Liver (tissue), 9 donors: ENCODE results near the gene OSBPL5. TPM values are rescaled to one million over a fixed set of nuclear protein-coding genes. Genes with fewer than 3 reads are reported as not detected.

Experiments used
- DNase-seq: peaks from one replicate; pipeline ENCODE4 v3.0.0-alpha.2; 2017; ENCODE audit warnings: low spot score
- H3K27ac ChIP-seq, 2 donors: one replicate each; pipeline ENCODE4 v1.7.0; 2013; ENCODE audit warnings: inconsistent platforms in 2 of 2, low read length in 2 of 2, control low read depth in 1 of 2, low read depth in 1 of 2, mild to moderate bottlenecking in 1 of 2
- H3K27me3 ChIP-seq, 4 donors: one replicate each; pipeline versions ENCODE4 v1.6.1 to v1.7.0; 2013; ENCODE audit warnings: low read length in 3 of 4, inconsistent platforms in 1 of 4, mild to moderate bottlenecking in 1 of 4, moderate library complexity in 1 of 4; ENCODE audit not compliant: control insufficient read depth in 4 of 4, insufficient read depth in 4 of 4
- H3K36me3 ChIP-seq, 4 donors: one replicate each; pipeline versions ENCODE4 v1.6.1 to v1.7.0; 2013; ENCODE audit warnings: low read length in 3 of 4, mild to moderate bottlenecking in 3 of 4, low read depth in 1 of 4, moderate library complexity in 1 of 4; ENCODE audit not compliant: control insufficient read depth in 4 of 4, insufficient read depth in 3 of 4
- H3K4me1 ChIP-seq, 4 donors: one replicate each; pipeline versions ENCODE4 v1.6.1 to v1.7.0; 2013; ENCODE audit warnings: low read length in 3 of 4, mild to moderate bottlenecking in 3 of 4, moderate library complexity in 1 of 4; ENCODE audit not compliant: control insufficient read depth in 4 of 4, insufficient read depth in 4 of 4
- H3K4me3 ChIP-seq, 3 donors: one replicate each; pipeline versions ENCODE4 v1.6.1 to v1.7.0; 2013; ENCODE audit warnings: low read length in 3 of 3, control low read depth in 1 of 3, low read depth in 1 of 3, mild to moderate bottlenecking in 1 of 3
- H3K9ac ChIP-seq, 2 donors: one replicate each; pipeline ENCODE4 v1.7.0; 2013; ENCODE audit warnings: low read length in 2 of 2, mild to moderate bottlenecking in 2 of 2, moderate library complexity in 2 of 2, control low read depth in 1 of 2, low read depth in 1 of 2
- H3K9me3 ChIP-seq, 4 donors: one replicate each; pipeline versions ENCODE4 v1.6.1 to v1.7.0; 2013; ENCODE audit warnings: low read length in 3 of 4; ENCODE audit not compliant: control insufficient read depth in 4 of 4
- EGR1 ChIP-seq, 2 donors: IDR thresholded peaks; 2 replicates each; pipeline ENCODE4 v1.6.1; 2016 to 2018; ENCODE audit warnings: antibody characterized with exemption in 2 of 2, low read depth in 2 of 2
- FOXA1 ChIP-seq: IDR thresholded peaks from 2 replicates; pipeline ENCODE4 v1.6.1; 2016; ENCODE audit warnings: antibody characterized with exemption
- FOXA2 ChIP-seq: IDR thresholded peaks from 2 replicates; pipeline ENCODE4 v1.6.1; 2016; ENCODE audit warnings: antibody characterized with exemption
- GABPA ChIP-seq, 2 donors: IDR thresholded peaks in 1 of 2; conservative IDR thresholded peaks in 1 of 2; 2 replicates each; pipeline ENCODE4 v1.6.1; 2016; ENCODE audit warnings: antibody characterized with exemption in 2 of 2, mild to moderate bottlenecking in 1 of 2, moderate library complexity in 1 of 2
- HNF4A ChIP-seq, 2 donors: conservative IDR thresholded peaks; 2 replicates each; pipeline ENCODE4 v1.6.1; 2016; ENCODE audit warnings: antibody characterized with exemption in 2 of 2, mild to moderate bottlenecking in 2 of 2
- HNF4G ChIP-seq: IDR thresholded peaks from 2 replicates; pipeline ENCODE4 v1.6.1; 2016; ENCODE audit warnings: antibody characterized with exemption
- JUND ChIP-seq, 2 donors: IDR thresholded peaks; 2 replicates each; pipeline ENCODE4 v1.6.1; 2016; ENCODE audit warnings: antibody characterized with exemption in 2 of 2
- NR2F2 ChIP-seq: IDR thresholded peaks from 2 replicates; pipeline ENCODE4 v1.6.1; 2016; ENCODE audit warnings: antibody characterized with exemption
- RAD21 ChIP-seq, 2 donors: IDR thresholded peaks; 2 replicates each; pipeline ENCODE4 v1.6.1; 2016; ENCODE audit warnings: antibody characterized with exemption in 2 of 2, mild to moderate bottlenecking in 2 of 2
- RXRA ChIP-seq, 2 donors: IDR thresholded peaks; 2 replicates each; pipeline ENCODE4 v1.6.1; 2017 to 2018; ENCODE audit warnings: antibody characterized with exemption in 2 of 2, mild to moderate bottlenecking in 1 of 2
- SP1 ChIP-seq: IDR thresholded peaks from 2 replicates; pipeline ENCODE4 v1.6.1; 2018; ENCODE audit warnings: antibody characterized with exemption, mild to moderate bottlenecking
- TAF1 ChIP-seq: conservative IDR thresholded peaks from 2 replicates; pipeline ENCODE4 v1.6.1; 2016; ENCODE audit warnings: antibody characterized with exemption, mild to moderate bottlenecking
- YY1 ChIP-seq: IDR thresholded peaks from 2 replicates; pipeline ENCODE4 v1.6.1; 2016; ENCODE audit warnings: antibody characterized with exemption, mild to moderate bottlenecking
- WGBS: extraction: QIAGEN DNeasy Blood & Tissue Kit; methylation state at CpG from one replicate; pipeline ENCODE4 v1.1.7; 2013; 5-methylcytosine and 5-hydroxymethylcytosine counted together
- polyA plus RNA-seq, 2 donors: library from polyadenylated mRNA; stranded (reverse) in 1 of 2; unstranded in 1 of 2; fragments of 200-250 nt in 1 of 2; fragments of >200 nt in 1 of 2; fragmentation: Nextera tagmentation in 1 of 2; extraction: Ambion mirVana in 1 of 2; gene quantifications; one replicate each; pipeline versions ENCODE4 v1.2.1 to v1.2.3, GENCODE V29; 2013 to 2015
- total RNA-seq, 2 donors: library from RNA; depleted of rRNA; stranded (reverse); fragments of >200 nt; gene quantifications; one replicate each; pipeline ENCODE4 v1.2.3, GENCODE V29; 2014
- TF ChIP-seq, protein P1 (sequence below): IDR thresholded peaks from 2 replicates; pipeline ENCODE4 v1.6.1; 2016; ENCODE audit warnings: antibody characterized with exemption
- TF ChIP-seq, protein P2 (sequence below): fragments of 150-350 bp; IDR thresholded peaks from 2 replicates; pipeline ENCODE4 v1.5.1; 2017; ENCODE audit warnings: improper control_type of control experiment, low read depth, low read length; ENCODE audit not compliant: missing input control
- TF ChIP-seq, protein P3 (sequence below): IDR thresholded peaks from 2 replicates; pipeline ENCODE4 v1.6.1; 2016; ENCODE audit warnings: antibody characterized with exemption
- TF ChIP-seq, protein P4 (sequence below): IDR thresholded peaks from 2 replicates; pipeline ENCODE4 v1.6.1; 2016; ENCODE audit warnings: antibody characterized with exemption
- TF ChIP-seq, protein P5 (sequence below): IDR thresholded peaks from 2 replicates; pipeline ENCODE4 v1.6.1; 2016; ENCODE audit warnings: antibody characterized with exemption, mild to moderate bottlenecking
- donor health status: healthy.
- donor health status: healthy.
- donor health status: healthy.
- donor health status: healthy.
- donor health status: healthy.

OSBPL5 gene
- total and polyA plus RNA-seq, 4 donors = 0.74 to 6.2 (median 3.9) TPM

DNA sequence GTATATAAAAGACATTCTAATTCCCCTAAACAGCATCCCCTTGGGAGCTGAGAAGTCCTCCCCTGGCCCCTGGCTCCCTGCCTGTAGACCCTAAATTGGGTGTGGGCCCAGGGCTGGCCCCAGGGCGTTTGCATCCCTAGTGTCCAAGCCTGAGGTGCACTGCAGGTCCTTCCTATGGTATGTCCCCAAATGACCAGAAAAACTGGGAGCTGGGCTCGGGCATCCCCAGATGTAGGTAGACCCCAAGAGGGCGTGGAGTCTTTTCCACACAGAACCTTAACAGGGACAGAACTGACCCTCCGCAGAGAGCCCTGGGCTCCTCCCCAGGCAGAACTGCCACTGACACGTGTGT, 782 bp upstream of the OSBPL5 start:
- Histone ChIP-seq H3K27me3 (peaks cover 0 to 2% (median 0%) of the 10 kb centered on the region in 4 donors), H3K9ac (no peak overlapping the region), H3K36me3 (no peaks in the 10 kb centered on the region), H3K4me3 (no peak overlapping the region), H3K9me3 (no peaks in the 10 kb centered on the region), H3K27ac (no peak overlapping the region), H3K4me1 (peaks cover 0 to 10% (median 4%) of the 10 kb centered on the region in 4 donors)
- 81% methylated on average over 5 of the region's 5 CpGs for WGBS
- TF ChIP-seq, protein P1, sequence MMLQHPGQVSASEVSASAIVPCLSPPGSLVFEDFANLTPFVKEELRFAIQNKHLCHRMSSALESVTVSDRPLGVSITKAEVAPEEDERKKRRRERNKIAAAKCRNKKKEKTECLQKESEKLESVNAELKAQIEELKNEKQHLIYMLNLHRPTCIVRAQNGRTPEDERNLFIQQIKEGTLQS = no peak
- TF ChIP-seq RXRA (IDR thresholded peaks at IDR 0.05) (no peak), EGR1 (IDR thresholded peaks at IDR 0.05; ENCODE audit: low read depth in 2 of 2) (no peak), HNF4A (conservative IDR thresholded peaks at IDR 0.05) (no peak), TAF1 (no peak), FOXA2 (no peak), GABPA (IDR thresholded peaks at IDR 0.05 in 1 of 2, conservative IDR thresholded peaks at IDR 0.05 in 1 of 2) (no peak), RAD21 (IDR thresholded peaks at IDR 0.05) (no peak), YY1 (no peak), HNF4G (no peak), JUND (IDR thresholded peaks at IDR 0.05) (no peak), FOXA1 (no peak), NR2F2 (no peak), SP1 (no peak)
- TF ChIP-seq, protein P2, sequence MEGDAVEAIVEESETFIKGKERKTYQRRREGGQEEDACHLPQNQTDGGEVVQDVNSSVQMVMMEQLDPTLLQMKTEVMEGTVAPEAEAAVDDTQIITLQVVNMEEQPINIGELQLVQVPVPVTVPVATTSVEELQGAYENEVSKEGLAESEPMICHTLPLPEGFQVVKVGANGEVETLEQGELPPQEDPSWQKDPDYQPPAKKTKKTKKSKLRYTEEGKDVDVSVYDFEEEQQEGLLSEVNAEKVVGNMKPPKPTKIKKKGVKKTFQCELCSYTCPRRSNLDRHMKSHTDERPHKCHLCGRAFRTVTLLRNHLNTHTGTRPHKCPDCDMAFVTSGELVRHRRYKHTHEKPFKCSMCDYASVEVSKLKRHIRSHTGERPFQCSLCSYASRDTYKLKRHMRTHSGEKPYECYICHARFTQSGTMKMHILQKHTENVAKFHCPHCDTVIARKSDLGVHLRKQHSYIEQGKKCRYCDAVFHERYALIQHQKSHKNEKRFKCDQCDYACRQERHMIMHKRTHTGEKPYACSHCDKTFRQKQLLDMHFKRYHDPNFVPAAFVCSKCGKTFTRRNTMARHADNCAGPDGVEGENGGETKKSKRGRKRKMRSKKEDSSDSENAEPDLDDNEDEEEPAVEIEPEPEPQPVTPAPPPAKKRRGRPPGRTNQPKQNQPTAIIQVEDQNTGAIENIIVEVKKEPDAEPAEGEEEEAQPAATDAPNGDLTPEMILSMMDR = no peak
- TF ChIP-seq, protein P3, sequence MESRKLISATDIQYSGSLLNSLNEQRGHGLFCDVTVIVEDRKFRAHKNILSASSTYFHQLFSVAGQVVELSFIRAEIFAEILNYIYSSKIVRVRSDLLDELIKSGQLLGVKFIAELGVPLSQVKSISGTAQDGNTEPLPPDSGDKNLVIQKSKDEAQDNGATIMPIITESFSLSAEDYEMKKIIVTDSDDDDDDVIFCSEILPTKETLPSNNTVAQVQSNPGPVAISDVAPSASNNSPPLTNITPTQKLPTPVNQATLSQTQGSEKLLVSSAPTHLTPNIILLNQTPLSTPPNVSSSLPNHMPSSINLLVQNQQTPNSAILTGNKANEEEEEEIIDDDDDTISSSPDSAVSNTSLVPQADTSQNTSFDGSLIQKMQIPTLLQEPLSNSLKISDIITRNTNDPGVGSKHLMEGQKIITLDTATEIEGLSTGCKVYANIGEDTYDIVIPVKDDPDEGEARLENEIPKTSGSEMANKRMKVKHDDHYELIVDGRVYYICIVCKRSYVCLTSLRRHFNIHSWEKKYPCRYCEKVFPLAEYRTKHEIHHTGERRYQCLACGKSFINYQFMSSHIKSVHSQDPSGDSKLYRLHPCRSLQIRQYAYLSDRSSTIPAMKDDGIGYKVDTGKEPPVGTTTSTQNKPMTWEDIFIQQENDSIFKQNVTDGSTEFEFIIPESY = no peak
- TF ChIP-seq, protein P4, sequence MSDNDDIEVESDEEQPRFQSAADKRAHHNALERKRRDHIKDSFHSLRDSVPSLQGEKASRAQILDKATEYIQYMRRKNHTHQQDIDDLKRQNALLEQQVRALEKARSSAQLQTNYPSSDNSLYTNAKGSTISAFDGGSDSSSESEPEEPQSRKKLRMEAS = no peak
- TF ChIP-seq, protein P5, sequence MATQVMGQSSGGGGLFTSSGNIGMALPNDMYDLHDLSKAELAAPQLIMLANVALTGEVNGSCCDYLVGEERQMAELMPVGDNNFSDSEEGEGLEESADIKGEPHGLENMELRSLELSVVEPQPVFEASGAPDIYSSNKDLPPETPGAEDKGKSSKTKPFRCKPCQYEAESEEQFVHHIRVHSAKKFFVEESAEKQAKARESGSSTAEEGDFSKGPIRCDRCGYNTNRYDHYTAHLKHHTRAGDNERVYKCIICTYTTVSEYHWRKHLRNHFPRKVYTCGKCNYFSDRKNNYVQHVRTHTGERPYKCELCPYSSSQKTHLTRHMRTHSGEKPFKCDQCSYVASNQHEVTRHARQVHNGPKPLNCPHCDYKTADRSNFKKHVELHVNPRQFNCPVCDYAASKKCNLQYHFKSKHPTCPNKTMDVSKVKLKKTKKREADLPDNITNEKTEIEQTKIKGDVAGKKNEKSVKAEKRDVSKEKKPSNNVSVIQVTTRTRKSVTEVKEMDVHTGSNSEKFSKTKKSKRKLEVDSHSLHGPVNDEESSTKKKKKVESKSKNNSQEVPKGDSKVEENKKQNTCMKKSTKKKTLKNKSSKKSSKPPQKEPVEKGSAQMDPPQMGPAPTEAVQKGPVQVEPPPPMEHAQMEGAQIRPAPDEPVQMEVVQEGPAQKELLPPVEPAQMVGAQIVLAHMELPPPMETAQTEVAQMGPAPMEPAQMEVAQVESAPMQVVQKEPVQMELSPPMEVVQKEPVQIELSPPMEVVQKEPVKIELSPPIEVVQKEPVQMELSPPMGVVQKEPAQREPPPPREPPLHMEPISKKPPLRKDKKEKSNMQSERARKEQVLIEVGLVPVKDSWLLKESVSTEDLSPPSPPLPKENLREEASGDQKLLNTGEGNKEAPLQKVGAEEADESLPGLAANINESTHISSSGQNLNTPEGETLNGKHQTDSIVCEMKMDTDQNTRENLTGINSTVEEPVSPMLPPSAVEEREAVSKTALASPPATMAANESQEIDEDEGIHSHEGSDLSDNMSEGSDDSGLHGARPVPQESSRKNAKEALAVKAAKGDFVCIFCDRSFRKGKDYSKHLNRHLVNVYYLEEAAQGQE = no peak
- DNase-seq = no peak
